T-helper 1 cell treated with Interleukin-12 subunit alpha and Interleukin-12 subunit beta and Interleukin-4 antibody, amounts not matched to agents 30 ng/mL and 1 ng/mL, for 36 hours (primary cell): ENCODE measurements around the gene COA1. TPM values are rescaled to one million over a fixed set of nuclear protein-coding genes. Genes with fewer than 3 reads are reported as not detected.
"Not testable (repeated sequence)": the region's sequence is repeated elsewhere in the genome, so short reads cannot be mapped to it uniquely, and the experiment has no call there.

ENCODE experiments used
- intact Hi-C: fragments of 100-400 bp; cut with micrococcal nuclease; formaldehyde crosslinking; loops from one replicate; pipeline ENCODE4 v1.15.1; 2024
- total RNA-seq: library from RNA; stranded (reverse); gene quantifications from 2 replicates; pipeline ENCODE4 v1.2.3, GENCODE V29; 2022

The COA1 gene
- total RNA-seq, 1 donor from 2014 or later, result 60.0 TPM

DNA sequence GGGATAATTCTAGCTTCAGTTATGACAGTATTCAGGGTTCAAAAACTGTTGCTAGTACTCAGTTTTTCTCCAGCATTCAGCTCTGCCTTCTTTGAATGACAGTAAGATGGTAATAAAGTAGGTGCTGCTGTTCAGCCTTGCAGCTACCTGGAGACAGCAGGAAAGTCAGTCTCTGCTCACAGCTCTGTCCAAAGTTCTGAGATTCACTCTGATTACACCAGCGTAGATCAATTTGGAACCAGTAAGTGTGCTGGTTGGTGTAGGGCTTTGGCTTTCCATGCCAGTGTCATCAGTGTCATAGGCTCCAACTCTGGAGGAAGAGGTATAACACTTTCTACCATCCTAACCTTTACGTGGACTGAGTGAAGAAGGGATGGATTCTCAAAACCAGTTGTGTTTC, 120.2 kb downstream of the COA1 start:
- intact Hi-C loops, result no loop called here

DNA sequence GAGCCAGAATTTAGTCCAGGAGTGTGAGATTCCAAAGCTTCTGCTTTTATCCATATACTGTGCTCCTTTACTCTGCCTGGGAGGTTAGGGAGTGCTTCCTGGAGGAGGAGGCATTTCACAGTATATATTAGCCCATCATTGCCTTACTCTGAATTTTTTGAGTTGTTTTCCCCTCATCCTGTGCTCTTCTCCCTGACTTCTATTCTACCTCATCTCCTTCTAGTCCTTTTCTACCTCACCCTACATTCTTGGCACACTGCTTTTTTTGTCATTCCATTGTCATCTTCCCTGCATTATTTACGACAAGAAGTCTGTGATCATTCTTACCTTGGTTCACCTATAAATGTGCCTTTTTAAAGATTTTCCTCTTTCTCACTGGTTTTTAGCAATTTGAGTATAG, 125.1 kb downstream of the COA1 start:
- intact Hi-C loops, result loop anchor here (1.0 kb wide), 1 partner anchor 9 kb away; no protein-coding TSS in a partner anchor

DNA sequence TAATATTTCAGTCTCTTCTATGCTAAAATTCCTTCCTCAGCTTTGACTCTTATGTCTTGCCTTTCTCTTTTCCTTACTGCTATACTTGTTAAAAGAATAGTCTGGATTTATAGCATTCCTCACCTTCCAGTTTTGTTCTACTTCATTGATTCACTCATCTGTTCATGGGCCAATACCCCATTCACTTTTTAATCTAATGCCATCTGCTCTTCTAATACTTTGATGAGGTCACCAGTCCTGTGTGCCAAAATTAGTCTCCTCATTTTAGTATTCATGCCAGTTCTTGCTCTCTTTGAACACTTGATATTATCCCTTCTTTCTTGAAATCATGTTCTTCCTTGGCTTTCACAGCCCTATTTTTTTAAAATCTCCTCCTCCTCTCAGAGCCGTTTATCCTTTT, 127.1 kb downstream of the COA1 start:
- intact Hi-C loops, result no loop called here

DNA sequence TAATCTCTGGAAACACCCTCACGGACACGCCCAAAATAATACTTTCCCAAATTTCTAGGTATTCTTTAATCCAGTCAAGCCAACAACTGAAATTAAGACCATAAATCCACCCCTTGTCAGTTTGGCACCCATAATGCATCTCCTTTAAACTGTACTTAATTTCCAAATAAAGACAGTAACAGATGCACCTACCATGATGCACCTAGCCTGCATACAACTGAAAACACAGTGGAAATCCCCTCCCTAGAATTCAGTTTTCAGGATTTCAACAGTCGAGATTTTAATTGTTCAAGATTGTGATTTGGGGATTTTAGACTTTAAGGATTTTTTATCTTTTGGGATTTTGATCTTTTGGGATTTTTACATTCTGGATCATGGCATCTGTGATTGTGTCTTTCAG, 129.3 kb downstream of the COA1 start:
- intact Hi-C loops, result no loop called here

DNA sequence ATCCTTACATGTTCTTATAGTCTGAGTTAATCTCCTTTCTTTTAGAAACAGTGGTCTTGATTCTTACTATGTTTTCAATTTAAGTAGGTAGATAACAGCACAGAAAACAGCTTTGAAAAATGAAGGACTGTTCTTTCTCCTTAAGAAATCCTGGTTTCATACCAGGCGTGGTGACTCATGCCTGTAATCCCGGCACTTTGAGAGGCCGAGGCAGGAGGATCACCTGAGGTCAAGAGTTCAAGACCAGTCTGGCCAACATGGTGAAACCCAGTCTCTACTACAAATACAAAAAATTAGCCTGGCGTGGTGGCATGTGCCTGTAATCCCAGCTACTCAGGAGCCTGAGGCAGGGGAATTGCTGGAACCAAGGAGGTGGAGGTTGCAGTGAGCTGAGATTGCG, 132.9 kb downstream of the COA1 start:
- intact Hi-C loops, result not testable (repeated sequence)

DNA sequence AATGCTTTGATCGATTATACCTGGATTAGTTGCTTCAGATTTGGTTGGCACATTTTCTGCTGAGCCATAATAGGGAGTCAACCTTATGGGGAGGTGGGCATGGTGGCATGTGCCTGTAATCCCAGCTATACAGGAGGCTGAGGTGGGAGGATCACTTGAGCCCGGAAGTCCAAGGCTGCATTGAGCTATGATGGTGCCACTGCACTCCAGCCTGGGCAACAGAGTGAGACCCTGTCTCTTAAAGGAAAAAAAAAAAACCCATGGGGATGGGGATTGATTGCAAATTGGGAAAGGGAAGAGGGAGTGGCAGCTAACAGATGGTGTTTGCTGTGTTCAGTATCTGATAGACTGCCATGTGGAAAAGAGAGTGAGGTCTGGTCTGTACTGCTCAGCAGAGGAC, 135.3 kb downstream of the COA1 start:
- intact Hi-C loops, result no loop called here

DNA sequence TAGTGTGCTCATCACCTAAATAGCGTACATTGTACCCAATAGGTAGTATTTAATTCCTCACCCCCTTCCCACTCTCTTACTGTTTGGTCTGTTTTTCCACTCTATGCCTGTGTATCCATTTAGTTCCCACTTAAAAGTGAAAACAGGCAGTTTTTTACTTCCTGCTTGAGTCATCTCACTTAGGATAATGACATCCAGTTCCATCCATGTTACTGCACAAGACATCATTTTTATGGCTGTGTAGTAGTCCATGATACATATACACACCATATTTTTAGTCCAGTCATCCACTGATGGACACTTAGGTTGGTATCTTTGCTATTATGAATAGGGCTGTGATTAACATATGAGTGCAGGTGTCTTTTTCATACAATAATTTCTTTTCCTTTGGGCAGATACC, 136.3 kb downstream of the COA1 start:
- intact Hi-C loops, result no loop called here

DNA sequence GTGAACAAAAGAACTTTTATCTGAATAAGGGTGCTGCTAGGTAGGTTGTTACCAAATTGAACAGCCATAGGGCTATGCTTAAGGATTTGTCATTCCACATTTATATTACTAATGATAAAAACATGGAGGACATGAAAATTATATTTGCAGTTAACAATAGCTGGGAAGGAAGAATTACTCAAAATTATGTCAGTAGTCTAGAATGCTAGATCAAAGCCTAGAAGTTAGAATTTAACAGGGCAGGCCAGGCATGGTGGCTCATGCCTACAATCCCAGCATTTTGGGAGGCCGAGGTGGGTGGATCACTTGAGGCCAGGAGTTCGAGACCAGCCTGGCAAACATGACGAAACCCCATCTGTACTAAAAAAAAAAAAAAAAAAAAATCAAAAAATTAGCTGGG, 137.0 kb downstream of the COA1 start:
- intact Hi-C loops, result no loop called here

DNA sequence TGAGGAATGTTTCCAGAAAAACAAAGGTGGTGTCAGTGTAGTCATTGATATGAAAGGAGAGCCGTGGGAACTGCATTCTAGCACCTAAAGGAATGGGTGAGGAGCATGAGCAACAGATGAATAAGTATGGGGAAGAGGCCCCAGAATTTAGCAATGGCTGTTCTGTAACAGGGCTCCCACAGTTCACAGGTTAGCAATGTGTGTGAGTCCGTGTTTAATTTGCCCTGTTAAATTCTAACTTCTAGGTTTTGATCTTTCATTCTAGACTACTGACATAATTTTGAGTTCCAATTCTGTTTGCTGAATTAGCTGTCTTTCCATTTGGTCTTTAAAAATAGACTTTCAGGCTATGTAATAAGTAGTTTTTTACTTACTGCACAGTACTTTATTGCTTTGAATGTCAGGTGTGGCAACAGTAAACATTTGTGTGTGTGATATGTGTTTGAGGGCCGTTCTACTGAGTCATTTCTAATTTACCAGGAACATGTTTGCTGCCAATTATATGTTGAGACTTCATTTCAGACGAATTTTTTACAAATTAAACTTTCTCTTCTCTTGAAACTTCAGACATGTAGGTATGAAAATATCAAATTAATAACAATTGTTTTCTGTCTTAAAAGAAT, 137.7 kb downstream of the COA1 start:
- intact Hi-C loops, result loop anchor here (1.0 kb wide), 2 partner anchors 8 to 57 kb away; partner anchors contain the start of gene STK17A

DNA sequence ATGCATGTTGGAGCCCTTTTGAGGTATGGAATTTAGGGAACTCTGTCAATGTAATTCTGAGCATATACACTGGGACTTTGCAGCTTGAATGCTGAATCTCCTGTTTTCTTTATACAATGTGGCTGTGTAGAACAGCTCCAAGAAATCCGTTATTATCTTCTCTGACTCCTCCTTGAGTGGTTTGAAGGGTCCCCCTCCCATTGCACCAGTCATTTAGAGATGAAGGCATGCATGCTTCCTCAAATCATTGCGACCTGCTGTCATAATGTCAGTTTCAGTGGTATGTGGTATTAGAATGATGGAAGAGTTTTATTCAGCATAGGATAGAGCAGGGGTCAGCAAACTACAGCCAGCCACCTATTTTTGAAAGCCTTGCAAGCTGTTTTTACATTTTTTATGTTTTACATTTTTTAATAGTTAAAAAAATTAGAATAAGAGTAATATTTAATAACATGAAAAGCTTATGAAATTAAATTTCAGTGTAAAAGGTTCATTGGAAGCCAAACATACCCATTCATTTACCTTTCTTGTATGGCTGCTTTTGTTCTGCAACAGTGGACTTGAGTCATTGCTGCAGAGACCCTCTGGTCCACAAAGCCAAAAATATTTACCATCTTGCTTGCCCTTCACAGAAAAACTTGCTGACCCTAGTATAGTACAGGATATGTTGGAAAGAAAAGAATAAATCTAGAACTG, 138.3 kb downstream of the COA1 start:
- intact Hi-C loops, result loop anchor here (1.0 kb wide), 2 partner anchors 8 to 57 kb away; partner anchors contain the start of gene STK17A

DNA sequence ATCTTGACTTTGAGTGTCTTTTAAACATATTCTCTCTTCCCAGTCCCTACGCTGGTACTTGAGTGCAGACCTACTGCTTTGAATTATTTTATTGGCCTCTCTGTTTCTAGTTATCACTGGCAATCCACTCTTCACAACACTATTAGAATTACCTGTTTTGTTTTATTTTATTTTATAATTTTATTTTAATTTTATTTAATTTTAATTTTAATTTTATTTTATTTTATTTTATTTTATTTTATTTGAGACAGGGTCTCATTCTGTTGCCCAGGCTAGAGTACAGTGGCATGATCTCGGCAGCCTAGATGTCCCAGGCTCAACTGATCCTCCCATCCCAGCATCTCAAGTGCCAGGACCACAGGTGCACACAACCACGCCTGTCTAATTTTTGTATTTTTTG, 139.6 kb downstream of the COA1 start:
- intact Hi-C loops, result loop anchor here (10.0 kb wide), 3 partner anchors 905 to 1705 kb away; partner anchors contain the start of genes MYO1G and NUDCD3

Other genes starting within 250 kb of the COA1 start
- gene STK17A, start 146.4 kb downstream of the COA1 start, total RNA-seq, result 89.1 and 89.2 TPM in 2 replicates
- gene BLVRA, start 29.2 kb upstream of the COA1 start, total RNA-seq, result 37.2 and 37.6 TPM in 2 replicates
- gene MRPS24, start 140.0 kb upstream of the COA1 start, total RNA-seq, result 71.8 and 74.4 TPM in 2 replicates
- 24.1 and 25.1 TPM in 2 replicates for gene URGCP, start 177.1 kb upstream of the COA1 start, total RNA-seq
- gene UBE2D4, start 196.9 kb upstream of the COA1 start, total RNA-seq, result 10.0 and 11.6 TPM in 2 replicates